ENCODE data around the gene XPO5.

DNA sequence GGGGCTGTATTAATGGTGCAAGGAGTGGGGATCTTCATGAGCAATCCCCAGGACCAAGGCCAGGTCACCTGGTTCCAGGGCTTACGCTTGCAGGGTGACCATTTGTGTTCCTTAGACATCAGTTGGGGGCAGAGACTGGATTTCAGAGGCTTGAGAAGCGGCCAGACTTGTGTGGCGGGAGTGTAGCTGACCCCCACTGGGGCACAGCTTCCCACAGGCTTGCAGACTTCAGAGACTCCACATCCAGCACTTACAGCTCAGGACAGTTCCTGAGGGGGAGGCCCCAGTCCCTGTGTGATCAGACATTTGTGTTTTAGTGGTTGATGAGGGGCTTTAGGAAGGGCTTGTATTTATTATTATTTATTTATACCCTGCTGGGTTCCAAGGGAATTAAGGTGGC, 83.2 kb downstream of the XPO5 start:
- TF ChIP-seq, protein P1, sequence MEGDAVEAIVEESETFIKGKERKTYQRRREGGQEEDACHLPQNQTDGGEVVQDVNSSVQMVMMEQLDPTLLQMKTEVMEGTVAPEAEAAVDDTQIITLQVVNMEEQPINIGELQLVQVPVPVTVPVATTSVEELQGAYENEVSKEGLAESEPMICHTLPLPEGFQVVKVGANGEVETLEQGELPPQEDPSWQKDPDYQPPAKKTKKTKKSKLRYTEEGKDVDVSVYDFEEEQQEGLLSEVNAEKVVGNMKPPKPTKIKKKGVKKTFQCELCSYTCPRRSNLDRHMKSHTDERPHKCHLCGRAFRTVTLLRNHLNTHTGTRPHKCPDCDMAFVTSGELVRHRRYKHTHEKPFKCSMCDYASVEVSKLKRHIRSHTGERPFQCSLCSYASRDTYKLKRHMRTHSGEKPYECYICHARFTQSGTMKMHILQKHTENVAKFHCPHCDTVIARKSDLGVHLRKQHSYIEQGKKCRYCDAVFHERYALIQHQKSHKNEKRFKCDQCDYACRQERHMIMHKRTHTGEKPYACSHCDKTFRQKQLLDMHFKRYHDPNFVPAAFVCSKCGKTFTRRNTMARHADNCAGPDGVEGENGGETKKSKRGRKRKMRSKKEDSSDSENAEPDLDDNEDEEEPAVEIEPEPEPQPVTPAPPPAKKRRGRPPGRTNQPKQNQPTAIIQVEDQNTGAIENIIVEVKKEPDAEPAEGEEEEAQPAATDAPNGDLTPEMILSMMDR (IDR thresholded peaks at IDR 0.05), result no peak
- no peak for TF ChIP-seq POLR2A (IDR thresholded peaks at IDR 0.05)

All from adrenal gland (tissue), 5 donors.